Activated CD4-positive, CD25-positive, alpha-beta regulatory T cell (primary cell): ENCODE data around the gene JUNB.

Experiments used
- DNase-seq, 4 experiments: peaks; one replicate each; lab custom pipeline; 2025; lab: John Stamatoyannopoulos, UW

JUNB gene

GRCh38 chr19:12791345-12792050 lies at the start of gene JUNB:
Gene JUNB, plus strand, starts transcription at chr19:12791486. Its CDS starts 286 bp downstream, at chr19:12791772.
- peak; percentile 90 to 97 (median 94) for DNase-seq

- no peak for DNase-seq
These were observed 46.0 kb upstream of the JUNB start for GRCh38 chr19:12745166-12745897.

- DNase-seq = no peak
These were observed 42.8 kb upstream of the JUNB start for GRCh38 chr19:12748489-12748888.

GRCh38 chr19:12749938-12750521 lies 41.3 kb upstream of the JUNB start:
- no peak for DNase-seq

GRCh38 chr19:12750851-12751250 lies 40.4 kb upstream of the JUNB start:
- DNase-seq = no peak

- no peak for DNase-seq
These were observed 39.7 kb upstream of the JUNB start, which contains the start of gene BEST2 for GRCh38 chr19:12751635-12752034. Gene BEST2, plus strand, starts transcription at chr19:12751791. Its CDS starts 802 bp downstream, at chr19:12752593.

GRCh38 chr19:12752056-12752781 lies 39.1 kb upstream of the JUNB start:
- DNase-seq = no peak

GRCh38 chr19:12754465-12755196 lies 36.7 kb upstream of the JUNB start:
- DNase-seq = no peak

- DNase-seq = no peak
These were observed 35.0 kb upstream of the JUNB start for GRCh38 chr19:12756150-12756883.

- peak in 3 of 4 experiments; percentile 28 to 46 (median 41) for DNase-seq
These were observed 33.6 kb upstream of the JUNB start for GRCh38 chr19:12757544-12758274.

GRCh38 chr19:12759686-12760085 lies 31.6 kb upstream of the JUNB start:
- DNase-seq = no peak

- DNase-seq = no peak
These were observed 28.2 kb upstream of the JUNB start for GRCh38 chr19:12763100-12763499.

- no peak for DNase-seq
These were observed 26.6 kb upstream of the JUNB start for GRCh38 chr19:12764698-12765097.

GRCh38 chr19:12766051-12766521 lies 25.2 kb upstream of the JUNB start:
- peak in 2 of 4 experiments; percentile 51 to 59 for DNase-seq

GRCh38 chr19:12767150-12767549 lies 24.1 kb upstream of the JUNB start:
- no peak for DNase-seq

- no peak for DNase-seq
These were observed 23.6 kb upstream of the JUNB start for GRCh38 chr19:12767666-12768065.

GRCh38 chr19:12769689-12770088 lies 21.6 kb upstream of the JUNB start:
- peak; percentile 26 to 33 (median 29) for DNase-seq

- DNase-seq = no peak
These were observed 20.4 kb upstream of the JUNB start for GRCh38 chr19:12770922-12771321.

GRCh38 chr19:12772323-12772722 lies 19.0 kb upstream of the JUNB start:
- DNase-seq = no peak

GRCh38 chr19:12773571-12773970 lies 17.7 kb upstream of the JUNB start:
- no peak for DNase-seq
